Mesothelial cell of epicardium (in vitro differentiated cells): ENCODE results near the gene HLA-DRA. TPM values are rescaled to one million over a fixed set of nuclear protein-coding genes. Genes with fewer than 3 reads are reported as not detected.

Experiments used
- DNase-seq, 2 experiments: peaks; one replicate each; pipeline ENCODE4 v3.0.0; 2021; ENCODE audit warnings: low spot score in 2 of 2; ENCODE audit not compliant: unreplicated experiment in 2 of 2
- H3K27ac Mint-ChIP-seq: 2 replicates; pipeline ENCODE4 v1.8.0; 2021; ENCODE audit warnings: mixed read lengths
- H3K27me3 Mint-ChIP-seq: 2 replicates; pipeline ENCODE4 v1.8.0; 2021; ENCODE audit warnings: low read depth, mixed read lengths
- H3K36me3 Mint-ChIP-seq: 2 replicates; pipeline ENCODE4 v1.8.0; 2021; ENCODE audit warnings: mixed read lengths
- H3K4me1 Mint-ChIP-seq: 2 replicates; pipeline ENCODE4 v1.8.0; 2021; ENCODE audit warnings: mixed read lengths
- H3K4me3 Mint-ChIP-seq: 2 replicates; pipeline ENCODE4 v1.8.0; 2021; ENCODE audit warnings: mild to moderate bottlenecking, moderate library complexity, mixed read lengths
- H3K9me3 Mint-ChIP-seq: 2 replicates; pipeline ENCODE4 v1.8.0; 2021; ENCODE audit warnings: mixed read lengths
- total RNA-seq: library from RNA; stranded (reverse); gene quantifications from 3 replicates; pipeline ENCODE4 v1.2.1, GENCODE V29; 2021
- TF ChIP-seq, protein P1 (sequence below): fragments of 200-600 bp; sonication (generic); IDR thresholded peaks from one replicate; pipeline ENCODE4 v1.5.0; 2021; ENCODE audit warnings: antibody characterized with exemption; ENCODE audit not compliant: unreplicated experiment

Gene HLA-DRA
- total RNA-seq, 1 donor from 2014 or later = not detected

DNA sequence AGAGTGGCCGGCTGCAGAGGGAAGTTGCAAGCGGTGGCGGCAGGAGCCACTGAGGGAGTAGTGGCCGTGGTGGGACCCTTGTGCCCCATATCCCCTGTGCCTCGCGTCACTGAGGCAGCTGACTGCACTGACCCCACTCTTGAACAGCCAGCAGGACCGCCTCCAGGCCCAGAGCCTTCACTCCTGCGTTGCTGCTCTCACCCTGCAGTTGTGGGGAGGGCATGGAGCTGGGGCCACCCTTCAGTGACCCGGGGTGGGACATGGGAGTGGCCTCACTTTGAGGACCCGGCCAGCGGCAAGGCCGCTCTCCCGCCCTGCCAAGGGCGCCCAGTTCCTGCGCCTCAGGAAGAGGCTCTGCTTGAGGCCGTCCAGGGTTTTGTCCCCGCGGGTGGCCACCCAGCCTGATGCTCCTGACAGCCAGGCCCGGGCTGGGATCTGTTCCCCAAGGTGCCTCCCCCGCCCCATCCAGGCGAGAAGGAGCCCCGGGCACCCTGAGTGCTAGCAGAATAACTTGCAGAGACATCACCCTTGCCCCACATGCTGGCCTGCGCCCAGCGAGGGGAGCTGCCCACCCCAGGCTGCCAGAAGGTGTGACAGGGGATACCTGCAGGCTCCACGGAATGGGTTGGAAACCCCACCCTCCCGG lies 44.4 kb downstream of the HLA-DRA start:
- no peak overlapping the region for H3K4me3 Mint-ChIP-seq
- H3K9me3 Mint-ChIP-seq = peaks cover under 1% of the 10 kb centered on the region
- no peak overlapping the region for H3K27ac Mint-ChIP-seq
- H3K27me3 Mint-ChIP-seq = peaks cover 21% of the 10 kb centered on the region
- no peaks in the 10 kb centered on the region for H3K36me3 Mint-ChIP-seq
- TF ChIP-seq, protein P1, sequence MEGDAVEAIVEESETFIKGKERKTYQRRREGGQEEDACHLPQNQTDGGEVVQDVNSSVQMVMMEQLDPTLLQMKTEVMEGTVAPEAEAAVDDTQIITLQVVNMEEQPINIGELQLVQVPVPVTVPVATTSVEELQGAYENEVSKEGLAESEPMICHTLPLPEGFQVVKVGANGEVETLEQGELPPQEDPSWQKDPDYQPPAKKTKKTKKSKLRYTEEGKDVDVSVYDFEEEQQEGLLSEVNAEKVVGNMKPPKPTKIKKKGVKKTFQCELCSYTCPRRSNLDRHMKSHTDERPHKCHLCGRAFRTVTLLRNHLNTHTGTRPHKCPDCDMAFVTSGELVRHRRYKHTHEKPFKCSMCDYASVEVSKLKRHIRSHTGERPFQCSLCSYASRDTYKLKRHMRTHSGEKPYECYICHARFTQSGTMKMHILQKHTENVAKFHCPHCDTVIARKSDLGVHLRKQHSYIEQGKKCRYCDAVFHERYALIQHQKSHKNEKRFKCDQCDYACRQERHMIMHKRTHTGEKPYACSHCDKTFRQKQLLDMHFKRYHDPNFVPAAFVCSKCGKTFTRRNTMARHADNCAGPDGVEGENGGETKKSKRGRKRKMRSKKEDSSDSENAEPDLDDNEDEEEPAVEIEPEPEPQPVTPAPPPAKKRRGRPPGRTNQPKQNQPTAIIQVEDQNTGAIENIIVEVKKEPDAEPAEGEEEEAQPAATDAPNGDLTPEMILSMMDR = no peak
- DNase-seq = no peak
- no peaks in the 10 kb centered on the region for H3K4me1 Mint-ChIP-seq

DNA sequence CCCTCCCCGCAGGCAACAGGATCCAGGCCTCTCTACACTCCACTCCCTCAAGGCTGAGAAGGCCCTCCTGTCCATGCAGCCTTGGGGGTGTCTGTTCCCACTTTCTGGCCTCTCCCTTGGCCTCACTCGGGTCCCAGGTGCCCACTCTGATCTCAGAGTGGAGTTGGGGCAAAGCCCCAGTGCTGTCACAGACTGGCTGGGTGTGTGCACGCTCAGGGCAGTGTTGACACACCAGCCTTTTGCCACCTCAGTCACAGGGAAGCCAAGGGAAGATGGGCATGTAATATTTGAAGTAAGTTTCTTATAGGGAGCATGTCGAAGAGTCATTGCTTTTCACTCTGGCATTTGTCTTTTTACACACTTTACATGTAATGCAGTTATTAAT lies 44.9 kb downstream of the HLA-DRA start:
- H3K9me3 Mint-ChIP-seq = no peaks in the 10 kb centered on the region

DNA sequence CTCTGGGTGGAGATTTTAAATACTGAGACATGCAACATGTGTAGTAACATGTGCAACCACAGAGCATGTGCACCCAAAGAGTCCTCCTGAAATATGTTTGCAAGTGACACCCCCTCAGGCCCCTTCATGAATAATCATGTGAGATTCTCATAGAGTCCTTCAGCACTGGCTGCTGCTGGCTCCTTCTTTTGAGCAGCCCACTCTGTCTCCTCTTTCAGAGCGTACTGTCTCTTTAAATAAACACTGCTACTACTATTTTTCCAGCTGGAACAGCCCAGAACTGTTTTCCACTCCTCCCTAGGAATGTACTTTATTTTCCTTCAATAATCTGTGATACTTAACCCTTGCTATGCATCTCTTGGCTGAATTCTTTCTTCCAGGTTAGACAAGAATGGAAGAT lies 48.4 kb downstream of the HLA-DRA start:
- no peak overlapping the region for H3K27ac Mint-ChIP-seq

More for the DNA sequence above, 44.9 kb downstream of the HLA-DRA start:
- no peak overlapping the region for H3K4me3 Mint-ChIP-seq
- no peaks in the 10 kb centered on the region for H3K36me3 Mint-ChIP-seq
- H3K27me3 Mint-ChIP-seq = peaks cover 21% of the 10 kb centered on the region
- H3K27ac Mint-ChIP-seq = no peak overlapping the region
- TF ChIP-seq, protein P1 = no peak
- no peak for DNase-seq
- no peaks in the 10 kb centered on the region for H3K4me1 Mint-ChIP-seq

DNA sequence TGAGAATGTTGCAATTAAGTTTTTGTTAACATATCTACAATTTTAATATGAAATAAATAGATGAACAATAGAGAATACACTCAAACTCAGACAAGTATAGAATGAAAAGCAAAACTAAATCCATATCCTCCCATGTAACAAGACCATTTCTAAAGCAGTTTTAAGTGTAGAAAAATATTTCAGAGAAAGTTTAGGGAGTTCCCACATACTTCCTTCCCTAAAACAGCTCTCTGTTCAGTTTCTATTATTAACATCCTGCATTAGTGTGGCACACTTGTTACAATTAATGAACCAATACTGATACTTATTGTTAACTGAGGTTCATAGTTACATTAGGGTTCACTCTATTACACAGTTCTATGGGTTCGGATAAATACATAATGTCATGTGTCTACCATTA lies 52.0 kb downstream of the HLA-DRA start:
- Mint-ChIP-seq H3K27me3 (peaks cover 20% of the 10 kb centered on the region), H3K9me3 (peaks cover 3% of the 10 kb centered on the region), H3K4me3 (no peak overlapping the region), H3K36me3 (no peaks in the 10 kb centered on the region), H3K4me1 (no peaks in the 10 kb centered on the region), H3K27ac (no peak overlapping the region)
- TF ChIP-seq, protein P1 = no peak
- no peak for DNase-seq

More for the DNA sequence above, 48.4 kb downstream of the HLA-DRA start:
- no peaks in the 10 kb centered on the region for H3K9me3 Mint-ChIP-seq
- TF ChIP-seq, protein P1 = no peak
- DNase-seq = no peak
- H3K4me3 Mint-ChIP-seq = no peak overlapping the region
- H3K27me3 Mint-ChIP-seq = peaks cover 17% of the 10 kb centered on the region
- no peaks in the 10 kb centered on the region for H3K4me1 Mint-ChIP-seq
- H3K36me3 Mint-ChIP-seq = no peaks in the 10 kb centered on the region

DNA sequence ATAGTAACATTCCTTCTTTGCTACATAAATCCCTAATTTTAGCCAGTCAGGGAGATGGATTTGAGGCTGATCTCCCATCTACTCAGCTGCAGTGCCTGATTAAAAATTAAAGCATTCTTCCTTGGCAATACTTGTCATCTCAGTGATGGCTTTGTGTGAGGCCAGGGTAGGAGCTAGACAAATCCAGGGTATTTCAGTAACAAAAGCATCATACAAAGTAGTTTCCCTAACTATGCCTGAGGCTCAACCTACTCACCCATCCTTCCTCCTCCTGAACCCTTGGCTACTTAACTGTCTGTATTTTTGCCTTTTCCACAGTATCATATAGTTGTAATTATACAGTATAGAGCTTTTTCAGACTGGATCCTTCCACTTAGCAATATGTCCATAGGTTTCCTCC lies 52.7 kb downstream of the HLA-DRA start:
- Mint-ChIP-seq H3K27me3 (peaks cover 20% of the 10 kb centered on the region), H3K36me3 (no peaks in the 10 kb centered on the region), H3K9me3 (peaks cover 3% of the 10 kb centered on the region), H3K4me1 (no peaks in the 10 kb centered on the region), H3K27ac (no peak overlapping the region), H3K4me3 (no peak overlapping the region)
- TF ChIP-seq, protein P1 = no peak
- no peak for DNase-seq

Other genes starting within 250 kb of the HLA-DRA start
- gene PBX2, start 249.7 kb upstream of the HLA-DRA start, total RNA-seq = 236 to 250 TPM (median 246 TPM) in 3 replicates
- 7.6 to 10.1 TPM (median 8.6 TPM) in 3 replicates for gene GPSM3, start 247.2 kb upstream of the HLA-DRA start, total RNA-seq
- 2.3 to 2.6 TPM (median 2.5 TPM) in 3 replicates for gene NOTCH4, start 215.8 kb upstream of the HLA-DRA start, total RNA-seq
- gene TSBP1, start 68.0 kb upstream of the HLA-DRA start, total RNA-seq = not detected in 3 replicates
- not detected in 3 replicates for gene BTNL2, start 32.7 kb upstream of the HLA-DRA start, total RNA-seq
- 0.77 to 1.2 TPM (median 0.87 TPM) in 3 replicates for gene HLA-DRB5, start 90.4 kb downstream of the HLA-DRA start, total RNA-seq
- 4.5 to 5.4 TPM (median 5.3 TPM) in 3 replicates for gene HLA-DRB1, start 150.0 kb downstream of the HLA-DRA start, total RNA-seq
- not detected in 3 replicates for gene HLA-DQA1, start 197.5 kb downstream of the HLA-DRA start, total RNA-seq
- gene HLA-DQB1, start 226.8 kb downstream of the HLA-DRA start, total RNA-seq = 9.0 to 9.8 TPM (median 9.7 TPM) in 3 replicates